HG03135 (cell line): ENCODE measurements around the gene TANK.
"Not testable (repeated sequence)": the region's sequence is repeated elsewhere in the genome, so short reads cannot be mapped to it uniquely, and the experiment has no call there.

Source experiments
- ATAC-seq: cut with Tn5 transposase; IDR thresholded peaks from one replicate; pipeline ENCODE4 v1.9.1; 2021; ENCODE audit warnings: mild to moderate bottlenecking, moderate library complexity; ENCODE audit not compliant: unreplicated experiment

Gene TANK

DNA sequence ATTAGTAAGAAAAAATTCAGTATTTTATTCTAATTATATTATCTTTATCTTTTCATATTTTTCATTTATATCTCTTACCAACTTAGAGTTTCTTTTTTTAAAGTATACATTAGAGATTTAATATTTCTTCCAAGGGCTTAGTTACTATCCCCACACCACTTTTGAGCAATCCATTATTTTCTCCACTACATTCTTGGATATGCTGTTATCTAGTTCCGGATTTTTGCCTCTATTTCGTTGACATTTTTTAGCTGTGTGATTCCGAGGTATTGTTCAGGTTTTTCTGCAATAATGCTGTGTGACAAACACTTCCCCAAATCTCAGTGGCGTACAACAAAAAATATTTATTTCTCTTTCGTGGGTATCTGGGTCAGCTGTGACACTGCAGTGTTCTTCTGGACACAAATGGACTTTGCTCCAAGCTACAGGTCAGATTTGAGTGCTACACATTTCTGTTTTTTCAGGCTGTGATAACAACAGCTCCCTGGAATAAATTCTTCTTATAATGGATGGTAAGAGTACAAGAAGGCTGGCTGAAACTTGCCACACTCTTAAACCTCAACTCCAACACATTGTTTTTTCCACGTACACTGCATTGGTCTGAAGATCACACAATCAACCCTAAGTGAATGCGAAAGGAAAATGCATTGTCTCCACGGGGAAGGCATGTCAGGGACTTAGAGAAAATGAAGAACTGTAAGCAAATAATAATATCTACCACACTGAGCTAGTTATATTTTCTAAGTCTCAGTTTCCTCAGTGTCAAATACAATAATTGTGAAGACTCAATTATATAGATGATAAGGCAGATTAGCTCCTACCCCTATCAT lies 97.1 kb downstream of the TANK start:
- no peak for ATAC-seq

DNA sequence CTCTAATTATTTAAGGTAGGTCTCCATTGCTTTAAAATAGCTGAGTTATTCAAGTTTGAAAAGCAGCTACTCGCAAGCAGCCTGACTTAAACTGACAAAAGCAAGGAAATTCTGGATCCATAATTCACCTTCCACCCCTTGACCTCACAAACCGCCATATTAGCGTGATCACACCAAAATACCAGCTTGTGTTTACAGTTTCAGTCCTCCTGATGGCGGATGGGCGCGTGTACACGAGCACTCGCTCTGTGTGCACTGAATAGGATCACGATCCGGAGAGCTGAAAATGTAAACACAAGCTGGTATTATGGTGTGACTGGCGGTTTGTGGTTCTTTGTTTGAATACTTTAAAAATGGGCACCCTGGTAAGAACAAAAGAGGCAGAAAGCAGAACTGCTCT lies 105.6 kb downstream of the TANK start:
- ATAC-seq, result no peak

DNA sequence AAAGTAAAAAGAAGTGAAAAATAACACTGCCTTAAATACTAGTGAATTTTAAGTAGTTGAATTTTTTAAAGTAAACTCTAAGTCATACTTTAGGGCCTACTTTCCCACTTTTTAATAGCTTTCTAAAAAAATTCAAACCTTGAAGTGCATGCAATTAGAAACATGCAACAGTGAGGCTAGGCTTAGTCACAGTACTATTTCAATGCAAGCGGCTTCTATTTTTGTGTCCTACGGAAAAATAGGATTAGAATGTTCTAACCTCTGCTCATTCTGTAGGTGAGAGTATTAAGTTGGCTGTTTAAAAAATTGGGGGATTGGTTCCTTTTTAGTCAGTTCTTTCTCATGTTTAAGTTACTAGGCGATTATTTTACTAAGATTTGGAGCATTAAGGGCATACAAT lies 108.9 kb downstream of the TANK start:
- ATAC-seq, result no peak

DNA sequence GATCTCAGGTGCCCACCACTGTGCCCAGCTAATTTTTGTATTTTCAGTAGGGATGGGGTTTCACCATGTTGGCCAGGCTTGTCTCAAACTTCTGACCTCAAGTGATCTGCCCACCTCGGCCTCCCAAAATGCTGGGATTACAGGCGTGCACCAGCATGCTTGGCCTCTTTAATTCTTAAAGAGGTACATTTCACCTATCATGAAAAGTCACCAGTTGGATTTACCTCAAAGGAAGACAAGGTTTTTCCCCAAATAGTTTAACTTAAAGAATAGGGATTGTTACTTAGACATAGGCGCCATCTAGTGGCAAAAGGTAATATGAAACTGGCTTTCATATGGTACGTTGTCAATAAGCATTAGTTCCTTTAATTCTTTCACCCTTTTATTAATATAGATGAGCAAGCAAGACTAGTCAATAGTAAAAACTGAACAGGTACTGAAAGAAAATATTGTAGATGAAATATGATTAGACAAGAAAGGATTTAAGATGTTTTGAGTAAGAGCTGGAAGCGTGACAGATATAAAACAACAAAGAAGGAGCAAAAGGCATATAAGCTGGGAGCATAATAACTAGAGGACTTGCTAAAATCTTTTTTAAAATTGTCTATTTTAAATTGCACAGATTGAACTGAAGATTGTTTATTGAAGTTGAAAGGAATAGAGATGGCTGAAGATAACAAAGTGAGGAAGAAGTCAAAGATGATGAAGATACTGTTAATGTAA lies 113.0 kb downstream of the TANK start:
- ATAC-seq, result peak; percentile 92

DNA sequence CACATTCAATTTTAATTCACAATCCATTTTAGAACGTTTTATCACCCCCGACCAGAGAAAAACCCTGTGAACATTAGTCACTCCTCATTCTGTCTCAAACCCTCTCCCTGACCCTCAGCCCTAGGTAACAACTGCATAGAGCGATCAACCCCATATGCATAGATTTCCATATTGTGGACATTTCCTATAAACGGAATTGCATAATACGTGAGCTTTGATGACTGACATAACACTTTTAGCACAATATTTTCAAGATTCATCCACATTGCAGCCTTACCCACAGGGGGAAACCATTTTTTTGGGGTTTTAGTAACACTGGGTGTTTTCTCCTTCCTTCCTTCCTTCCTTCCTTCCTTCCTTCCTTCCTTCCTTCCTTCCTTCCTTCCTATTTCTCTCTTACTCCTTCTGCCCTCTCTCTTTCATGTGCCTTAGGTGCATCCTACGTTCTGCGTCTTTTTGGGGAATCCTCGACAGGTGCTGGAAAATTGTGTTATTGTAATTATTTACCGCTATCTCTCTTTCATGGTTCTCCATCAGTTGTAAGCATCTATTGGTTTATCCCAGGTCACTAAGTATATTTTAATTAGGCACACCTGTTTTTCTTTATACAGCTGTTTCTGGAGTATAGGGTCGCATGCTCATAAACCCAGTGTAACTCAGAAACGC lies 118.5 kb downstream of the TANK start:
- ATAC-seq, result not testable (repeated sequence)

DNA sequence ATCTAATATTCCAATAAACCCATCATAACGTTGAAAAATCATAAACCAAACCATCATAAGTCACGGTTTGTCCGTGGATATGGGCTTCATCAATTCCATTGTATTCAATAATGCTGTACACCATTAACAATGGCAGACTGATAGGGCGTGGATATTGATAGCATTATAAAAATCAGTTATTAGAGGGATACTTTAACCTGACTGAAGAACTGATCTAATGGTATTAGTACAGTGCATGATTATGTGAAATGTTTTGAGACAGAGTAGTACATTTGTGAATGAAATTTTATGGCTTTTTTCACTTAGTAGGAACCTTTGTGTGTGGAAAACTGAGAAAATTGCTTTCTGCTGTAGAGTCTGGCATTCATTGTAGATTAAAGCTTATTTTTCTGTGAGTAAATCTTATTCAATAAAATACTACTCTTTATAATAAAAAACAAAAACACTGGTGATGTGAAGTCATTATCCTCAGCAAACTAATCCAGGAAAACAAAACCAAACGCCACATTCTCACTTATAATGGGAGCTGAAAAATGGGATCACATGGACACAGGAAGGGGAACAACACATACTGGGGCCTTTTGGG lies 119.1 kb downstream of the TANK start:
- not testable (repeated sequence) for ATAC-seq

DNA sequence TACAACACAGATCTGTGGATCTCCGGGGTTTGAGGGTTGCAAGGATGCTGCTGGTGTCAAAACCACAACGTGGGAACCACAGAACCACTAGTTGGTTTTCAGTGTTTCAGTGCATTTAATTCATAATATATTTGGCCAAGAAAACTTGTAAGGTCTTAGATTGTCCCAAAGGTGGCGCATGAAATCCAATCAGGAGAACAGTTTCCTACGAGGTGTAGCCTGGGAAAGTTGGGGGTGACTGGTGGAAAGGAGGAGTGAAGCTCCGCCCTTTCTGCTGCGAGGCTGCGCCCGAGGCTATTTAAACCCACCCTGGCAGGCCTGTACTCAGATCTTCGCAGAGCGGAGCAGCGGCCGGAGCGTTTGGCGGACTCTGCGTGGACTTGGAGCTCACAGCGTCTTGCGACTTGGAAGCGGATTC lies 120.7 kb downstream of the TANK start:
- ATAC-seq, result not testable (repeated sequence)

DNA sequence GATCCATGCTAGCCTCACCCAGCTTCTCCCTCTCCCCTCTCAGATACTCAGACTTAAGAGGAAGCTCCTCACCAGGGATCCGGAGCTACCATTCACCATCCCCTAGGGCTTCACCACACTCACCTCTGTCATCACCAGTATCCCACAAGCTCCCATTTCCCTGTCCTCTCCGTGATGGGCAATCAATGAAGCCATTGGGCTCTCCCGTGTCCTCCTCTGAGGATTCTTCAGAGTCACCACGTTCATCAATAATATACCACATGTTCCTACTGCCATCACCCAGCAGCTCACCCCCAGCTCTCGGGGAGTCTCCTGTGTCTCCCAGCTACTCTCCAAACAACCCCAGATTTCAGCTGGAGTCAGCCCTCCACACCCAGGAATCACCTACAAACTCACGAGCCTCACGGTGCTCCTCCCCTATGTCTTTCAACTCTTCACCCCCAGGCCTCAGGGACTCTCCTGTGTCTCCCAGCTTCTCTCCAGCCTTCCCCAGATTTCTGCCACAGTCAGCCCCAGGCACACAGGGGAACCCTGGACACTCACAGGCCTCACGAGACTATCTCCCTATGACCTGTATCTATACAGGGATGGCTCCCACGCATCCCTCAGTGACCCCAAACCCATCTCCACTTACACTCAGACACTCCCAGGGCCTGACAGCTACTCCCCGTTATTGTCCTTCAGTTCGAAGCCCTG lies 121.5 kb downstream of the TANK start:
- ATAC-seq, result not testable (repeated sequence)

DNA sequence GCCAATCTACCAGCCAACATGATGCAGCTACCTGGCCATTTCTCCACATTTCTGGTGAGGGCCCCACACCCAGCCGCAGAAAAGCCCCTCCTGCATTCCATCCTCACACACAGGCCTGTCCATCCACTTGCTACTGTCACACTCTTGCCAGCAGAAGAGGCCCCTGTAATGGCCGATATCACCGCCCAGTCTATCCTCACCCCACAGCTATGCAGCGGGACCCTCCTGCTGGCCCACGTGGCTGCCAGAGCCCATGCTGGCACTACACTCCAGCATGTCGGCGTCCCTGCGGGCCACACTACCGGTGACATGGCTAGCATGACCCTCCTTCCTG lies 122.0 kb downstream of the TANK start:
- ATAC-seq, result not testable (repeated sequence)

DNA sequence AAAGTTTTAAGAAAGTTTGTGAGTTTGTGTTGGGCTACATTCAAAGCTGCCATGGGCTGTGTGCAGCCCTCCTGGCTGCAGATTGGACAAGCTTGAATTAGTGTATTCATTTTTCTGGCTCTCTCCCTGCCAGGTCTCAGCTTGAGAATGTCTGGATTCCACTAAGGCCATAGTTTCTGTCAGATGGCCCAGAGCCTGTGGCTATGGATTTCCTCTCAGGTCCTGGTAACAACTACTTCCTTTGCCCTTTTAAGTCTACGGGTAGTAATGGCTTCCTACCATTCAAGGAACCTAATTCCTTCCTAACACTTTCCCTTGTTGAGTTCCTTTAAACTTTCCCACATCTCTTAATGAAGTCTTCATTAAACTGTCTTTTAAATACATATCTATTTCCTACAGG lies 123.7 kb downstream of the TANK start:
- no peak for ATAC-seq
